HL-60/S4 (cell line): ENCODE data around the gene ITPKA.

Experiments used
- in situ Hi-C: fragments of 300-500 bp; cut with MboI; formaldehyde crosslinking; loops from 2 replicates; pipeline ENCODE4 v1.14.3; 2022; ENCODE audit warnings: low sequenced_read_pairs

Gene ITPKA

GRCh38 chr15:41493205-41493901 is at the start of gene ITPKA:
ITPKA (plus strand) TSS chr15:41493874; CDS start chr15:41493928, 54 bp downstream.
- in situ Hi-C loops: no loop called here

- in situ Hi-C loops: no loop called here
Measured at GRCh38 chr15:41445399-41445798, 48.3 kb upstream of the ITPKA start.

- in situ Hi-C loops: loop anchor here (25.0 kb wide), 1 partner anchor 350 kb away; no protein-coding TSS in a partner anchor
Measured at GRCh38 chr15:41462084-41462795, 31.4 kb upstream of the ITPKA start.

GRCh38 chr15:41464889-41465580 is 28.6 kb upstream of the ITPKA start:
- in situ Hi-C loops: loop anchor here (25.0 kb wide), 1 partner anchor 347 kb away; no protein-coding TSS in a partner anchor

- in situ Hi-C loops: loop anchor here (25.0 kb wide), 1 partner anchor 346 kb away; no protein-coding TSS in a partner anchor
Measured at GRCh38 chr15:41465822-41466421, 27.8 kb upstream of the ITPKA start.

- in situ Hi-C loops: loop anchor here (25.0 kb wide), 1 partner anchor 346 kb away; no protein-coding TSS in a partner anchor
Measured at GRCh38 chr15:41466711-41467110, 27.0 kb upstream of the ITPKA start.

GRCh38 chr15:41469644-41470043 is 24.0 kb upstream of the ITPKA start:
- in situ Hi-C loops: loop anchor here (25.0 kb wide), 1 partner anchor 343 kb away; no protein-coding TSS in a partner anchor

GRCh38 chr15:41473418-41473817 is 20.3 kb upstream of the ITPKA start:
- in situ Hi-C loops: loop anchor here (25.0 kb wide), 1 partner anchor 339 kb away; no protein-coding TSS in a partner anchor

GRCh38 chr15:41474436-41474835 is 19.2 kb upstream of the ITPKA start:
- in situ Hi-C loops: loop anchor here (25.0 kb wide), 1 partner anchor 338 kb away; no protein-coding TSS in a partner anchor

- in situ Hi-C loops: loop anchor here (25.0 kb wide), 1 partner anchor 337 kb away; no protein-coding TSS in a partner anchor
Measured at GRCh38 chr15:41474941-41475340, 18.7 kb upstream of the ITPKA start.

GRCh38 chr15:41476416-41477048 is 17.1 kb upstream of the ITPKA start:
- in situ Hi-C loops: no loop called here

- in situ Hi-C loops: no loop called here
Measured at GRCh38 chr15:41480396-41481140, 13.1 kb upstream of the ITPKA start.

GRCh38 chr15:41482110-41482877 is 11.4 kb upstream of the ITPKA start:
- in situ Hi-C loops: no loop called here

GRCh38 chr15:41483115-41483514 is 10.6 kb upstream of the ITPKA start:
- in situ Hi-C loops: no loop called here

GRCh38 chr15:41483519-41483918 is 10.2 kb upstream of the ITPKA start:
- in situ Hi-C loops: no loop called here

GRCh38 chr15:41484937-41485625 is 8.6 kb upstream of the ITPKA start:
- in situ Hi-C loops: no loop called here

- in situ Hi-C loops: no loop called here
Measured at GRCh38 chr15:41486286-41486685, 7.4 kb upstream of the ITPKA start.

- in situ Hi-C loops: no loop called here
Measured at GRCh38 chr15:41487381-41487780, 6.3 kb upstream of the ITPKA start.
